ENCODE measurements around the gene OCRL. TPM values are rescaled to one million over a fixed set of nuclear protein-coding genes. Genes with fewer than 3 reads are reported as not detected.

OCRL gene
- total RNA-seq, 1 experiment from 2014 or later, result 19.4 TPM

DNA sequence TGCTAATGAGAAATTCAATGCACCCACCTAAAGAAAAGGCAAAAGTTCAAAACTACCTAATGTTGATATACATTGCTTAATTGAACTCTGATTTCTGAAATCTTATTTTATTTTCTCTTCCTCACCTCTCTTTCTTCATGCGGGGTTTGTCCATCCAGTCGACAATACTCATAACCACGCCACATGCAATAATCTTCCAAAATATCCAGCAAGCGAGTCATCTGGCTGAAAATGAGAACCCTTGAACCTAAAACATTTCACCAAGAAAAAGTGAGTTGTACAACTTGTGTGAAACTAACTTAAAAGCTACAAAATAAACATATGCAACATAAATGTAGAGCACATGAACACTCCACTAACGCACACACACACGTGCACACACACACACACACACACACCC is 43.4 kb upstream of the OCRL start:
- DNase-seq (peak; percentile 38), ATAC-seq (peak; percentile 30; the same call in 1 of the 2 replicates)
- POLR2A ChIA-PET (ENCODE audit: unreplicated experiment), result no interaction called here
- H3K79me2 ChIP-seq (ENCODE audit: low read length), result no peaks in the 10 kb centered on the region
- peak overlapping the region; percentile 77 for H3K27ac ChIP-seq (ENCODE audit: low read length)
- peak overlapping the region; percentile 58 for H3K4me2 ChIP-seq (ENCODE audit: low read length)
- H3K36me3 ChIP-seq (ENCODE audit: low read depth, low read length), result peaks cover 16% of the 10 kb centered on the region
- no peaks in the 10 kb centered on the region for H3F3A ChIP-seq (ENCODE audit: low read length, unreplicated experiment)
- peaks cover 45% of the 10 kb centered on the region for H3K4me1 ChIP-seq (ENCODE audit: insufficient read depth, low read length)
- no peaks in the 10 kb centered on the region for H4K20me1 ChIP-seq (ENCODE audit: low read length)
- H3K9me3 ChIP-seq (ENCODE audit: low read length), result no peaks in the 10 kb centered on the region
- no TSS peak for BruUV-seq (replicated peaks)
- CTCF ChIA-PET, result no interaction called here
- H3K9ac ChIP-seq (ENCODE audit: low read length), result no peak overlapping the region; the same call in 1 of the 2 replicates
- no peaks in the 10 kb centered on the region for H3K27me3 ChIP-seq (ENCODE audit: low read length)
- peak overlapping the region; percentile 32; the same call in 1 of the 2 replicates for H3K4me3 ChIP-seq (ENCODE audit: low read length)
- intact Hi-C loops (cut with micrococcal nuclease), result no loop called here
- TF ChIP-seq, protein P1, sequence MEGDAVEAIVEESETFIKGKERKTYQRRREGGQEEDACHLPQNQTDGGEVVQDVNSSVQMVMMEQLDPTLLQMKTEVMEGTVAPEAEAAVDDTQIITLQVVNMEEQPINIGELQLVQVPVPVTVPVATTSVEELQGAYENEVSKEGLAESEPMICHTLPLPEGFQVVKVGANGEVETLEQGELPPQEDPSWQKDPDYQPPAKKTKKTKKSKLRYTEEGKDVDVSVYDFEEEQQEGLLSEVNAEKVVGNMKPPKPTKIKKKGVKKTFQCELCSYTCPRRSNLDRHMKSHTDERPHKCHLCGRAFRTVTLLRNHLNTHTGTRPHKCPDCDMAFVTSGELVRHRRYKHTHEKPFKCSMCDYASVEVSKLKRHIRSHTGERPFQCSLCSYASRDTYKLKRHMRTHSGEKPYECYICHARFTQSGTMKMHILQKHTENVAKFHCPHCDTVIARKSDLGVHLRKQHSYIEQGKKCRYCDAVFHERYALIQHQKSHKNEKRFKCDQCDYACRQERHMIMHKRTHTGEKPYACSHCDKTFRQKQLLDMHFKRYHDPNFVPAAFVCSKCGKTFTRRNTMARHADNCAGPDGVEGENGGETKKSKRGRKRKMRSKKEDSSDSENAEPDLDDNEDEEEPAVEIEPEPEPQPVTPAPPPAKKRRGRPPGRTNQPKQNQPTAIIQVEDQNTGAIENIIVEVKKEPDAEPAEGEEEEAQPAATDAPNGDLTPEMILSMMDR (conservative IDR thresholded peaks at IDR 0.05; ENCODE audit: low read depth, low read length), result no peak
- TF ChIP-seq EZH2 (IDR thresholded peaks at IDR 0.05; ENCODE audit: low read length, unreplicated experiment), result no peak
- no peak for TF ChIP-seq EZH2phosphoT487 (IDR thresholded peaks at IDR 0.05; ENCODE audit: borderline replicate concordance, low read length)
- H3K9me2 ChIP-seq (replicated peaks; ENCODE audit: low read length), result no peaks in the 10 kb centered on the region
- H2AFZ ChIP-seq (ENCODE audit: low read length), result no peak overlapping the region

DNA sequence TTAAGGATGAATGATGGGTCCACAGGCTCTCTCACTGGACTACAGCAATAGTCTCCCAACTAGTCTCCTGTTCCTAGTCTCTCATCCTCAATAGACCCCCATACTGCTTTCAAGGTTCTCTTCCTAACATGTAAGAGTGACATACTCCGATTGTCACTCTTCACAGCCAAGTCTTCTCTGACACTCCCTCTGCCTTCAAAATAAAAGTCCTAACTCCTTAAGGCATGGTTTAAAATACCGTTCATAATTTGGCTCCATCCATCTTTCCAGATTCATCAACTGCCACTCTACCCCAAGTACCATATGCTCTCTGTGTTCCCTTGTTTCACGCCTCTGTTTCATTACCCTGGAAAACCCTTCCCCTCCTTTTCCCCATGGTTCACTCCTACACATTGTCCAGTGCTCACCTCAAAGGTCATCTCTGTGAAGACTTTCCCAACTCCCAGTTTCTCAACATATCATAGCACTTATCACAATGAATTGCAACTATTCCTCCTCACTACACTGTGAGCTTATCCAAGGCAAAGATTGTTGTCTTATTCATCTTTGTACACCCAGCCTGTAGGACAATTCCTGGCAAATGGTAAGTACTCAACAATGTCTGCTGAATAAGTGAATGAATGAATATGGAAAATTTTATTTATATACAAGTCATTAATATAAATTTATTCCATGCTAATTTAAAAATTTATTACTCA is 42.8 kb upstream of the OCRL start:
- Histone ChIP-seq H3K27me3 (ENCODE audit: low read length) (no peaks in the 10 kb centered on the region), H3K9me2 (replicated peaks; ENCODE audit: low read length) (no peaks in the 10 kb centered on the region), H4K20me1 (ENCODE audit: low read length) (no peaks in the 10 kb centered on the region), H3K36me3 (ENCODE audit: low read depth, low read length) (peaks cover 19% of the 10 kb centered on the region), H3K9ac (ENCODE audit: low read length) (no peak overlapping the region), H3K79me2 (ENCODE audit: low read length) (no peaks in the 10 kb centered on the region), H3K27ac (ENCODE audit: low read length) (0 out of 2 replicates have a peak overlapping the region, but pooled peaks have one; percentile 77), H3F3A (ENCODE audit: low read length, unreplicated experiment) (no peaks in the 10 kb centered on the region), H3K4me2 (ENCODE audit: low read length) (peak overlapping the region; percentile 58; the same call in 1 of the 2 replicates), H3K4me1 (ENCODE audit: insufficient read depth, low read length) (peaks cover 45% of the 10 kb centered on the region), H2AFZ (ENCODE audit: low read length) (no peak overlapping the region), H3K9me3 (ENCODE audit: low read length) (no peaks in the 10 kb centered on the region), H3K4me3 (ENCODE audit: low read length) (no peak overlapping the region)
- no peak for DNase-seq
- BruUV-seq (replicated peaks), result no TSS peak
- TF ChIP-seq EZH2 (IDR thresholded peaks at IDR 0.05; ENCODE audit: low read length, unreplicated experiment) (no peak), EZH2phosphoT487 (IDR thresholded peaks at IDR 0.05; ENCODE audit: borderline replicate concordance, low read length) (no peak)
- TF ChIP-seq, protein P1 (conservative IDR thresholded peaks at IDR 0.05; ENCODE audit: low read depth, low read length), result no peak
- POLR2A ChIA-PET (ENCODE audit: unreplicated experiment), result no interaction called here
- no peak for ATAC-seq
- intact Hi-C loops (cut with micrococcal nuclease), result no loop called here
- CTCF ChIA-PET, result no interaction called here

DNA sequence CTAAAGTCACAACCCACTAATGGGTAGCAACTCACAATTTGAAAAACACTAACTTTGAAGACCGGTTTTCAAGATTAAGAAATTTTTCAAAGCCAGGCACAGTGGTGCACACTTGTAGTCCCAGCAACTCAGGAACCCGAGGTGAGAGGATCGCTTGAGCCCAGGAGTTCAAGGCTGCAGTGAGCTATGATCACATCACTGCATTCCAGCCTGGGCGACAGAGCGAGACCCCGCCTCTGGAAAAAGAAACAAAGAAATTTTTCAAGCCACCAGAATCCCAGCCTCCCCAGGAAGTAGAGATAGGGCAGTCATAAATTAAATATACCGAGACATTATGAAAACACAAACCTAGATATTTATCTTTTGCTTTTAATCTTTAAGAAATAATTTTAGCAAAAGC is 29.7 kb upstream of the OCRL start:
- Histone ChIP-seq H3K9me2 (replicated peaks; ENCODE audit: low read length) (no peaks in the 10 kb centered on the region), H3K4me1 (ENCODE audit: insufficient read depth, low read length) (no peaks in the 10 kb centered on the region), H3K36me3 (ENCODE audit: low read depth, low read length) (no peaks in the 10 kb centered on the region; the same call in 1 of the 2 replicates), H3K9ac (ENCODE audit: low read length) (no peak overlapping the region), H2AFZ (ENCODE audit: low read length) (no peak overlapping the region), H3K27me3 (ENCODE audit: low read length) (no peaks in the 10 kb centered on the region), H3K9me3 (ENCODE audit: low read length) (no peaks in the 10 kb centered on the region), H4K20me1 (ENCODE audit: low read length) (no peaks in the 10 kb centered on the region), H3K79me2 (ENCODE audit: low read length) (no peaks in the 10 kb centered on the region), H3F3A (ENCODE audit: low read length, unreplicated experiment) (no peaks in the 10 kb centered on the region), H3K4me2 (ENCODE audit: low read length) (no peak overlapping the region), H3K27ac (ENCODE audit: low read length) (no peak overlapping the region), H3K4me3 (ENCODE audit: low read length) (no peak overlapping the region)
- no TSS peak for BruUV-seq (replicated peaks)
- intact Hi-C loops (cut with micrococcal nuclease), result no loop called here
- ATAC-seq, result no peak
- ChIA-PET CTCF (no interaction called here), POLR2A (ENCODE audit: unreplicated experiment) (no interaction called here)
- no peak for DNase-seq
- TF ChIP-seq EZH2 (IDR thresholded peaks at IDR 0.05; ENCODE audit: low read length, unreplicated experiment), result no peak
- no peak for TF ChIP-seq EZH2phosphoT487 (IDR thresholded peaks at IDR 0.05; ENCODE audit: borderline replicate concordance, low read length)
